GM19324 (cell line): ENCODE results near the gene AGAP1.

Source experiments
- ATAC-seq: cut with Tn5 transposase; IDR thresholded peaks from one replicate; pipeline ENCODE4 v1.9.1; 2021; ENCODE audit warnings: mild to moderate bottlenecking, moderate library complexity; ENCODE audit not compliant: unreplicated experiment, low FRiP score

The AGAP1 gene

GRCh38 chr2:235820571-235820970 lies 326.7 kb downstream of the AGAP1 start:
- no peak for ATAC-seq

GRCh38 chr2:235824331-235824730 lies 330.5 kb downstream of the AGAP1 start:
- ATAC-seq, result no peak

- no peak for ATAC-seq
Observed at GRCh38 chr2:235825946-235826345, 332.1 kb downstream of the AGAP1 start.

GRCh38 chr2:235826826-235827225 lies 333.0 kb downstream of the AGAP1 start:
- no peak for ATAC-seq

- no peak for ATAC-seq
Observed at GRCh38 chr2:235827585-235827992, 333.7 kb downstream of the AGAP1 start.

GRCh38 chr2:235829726-235830125 lies 335.9 kb downstream of the AGAP1 start:
- ATAC-seq, result no peak

- no peak for ATAC-seq
Observed at GRCh38 chr2:235831755-235832154, 337.9 kb downstream of the AGAP1 start.

GRCh38 chr2:235832941-235833340 lies 339.1 kb downstream of the AGAP1 start:
- no peak for ATAC-seq

- no peak for ATAC-seq
Observed at GRCh38 chr2:235833971-235834620, 340.3 kb downstream of the AGAP1 start.

- ATAC-seq, result no peak
Observed at GRCh38 chr2:235834781-235835180, 340.9 kb downstream of the AGAP1 start.

GRCh38 chr2:235835810-235836209 lies 342.0 kb downstream of the AGAP1 start:
- no peak for ATAC-seq

GRCh38 chr2:235836491-235836911 lies 342.7 kb downstream of the AGAP1 start:
- no peak for ATAC-seq

- no peak for ATAC-seq
Observed at GRCh38 chr2:235839226-235839625, 345.4 kb downstream of the AGAP1 start.

- no peak for ATAC-seq
Observed at GRCh38 chr2:235839974-235840373, 346.1 kb downstream of the AGAP1 start.

- no peak for ATAC-seq
Observed at GRCh38 chr2:235841863-235842262, 348.0 kb downstream of the AGAP1 start.

- no peak for ATAC-seq
Observed at GRCh38 chr2:235842941-235843340, 349.1 kb downstream of the AGAP1 start.

- no peak for ATAC-seq
Observed at GRCh38 chr2:235843591-235844395, 349.9 kb downstream of the AGAP1 start.

GRCh38 chr2:235844561-235844960 lies 350.7 kb downstream of the AGAP1 start:
- no peak for ATAC-seq

- ATAC-seq, result no peak
Observed at GRCh38 chr2:235845245-235845644, 351.4 kb downstream of the AGAP1 start.

- ATAC-seq, result no peak
Observed at GRCh38 chr2:235847576-235847975, 353.7 kb downstream of the AGAP1 start.

- ATAC-seq, result no peak
Observed at GRCh38 chr2:235848055-235848454, 354.2 kb downstream of the AGAP1 start.

GRCh38 chr2:235848946-235849345 lies 355.1 kb downstream of the AGAP1 start:
- ATAC-seq, result no peak
